NCI-H2196 (cell line): ENCODE data around the gene MC5R.
"Not testable (repeated sequence)": the region's sequence is repeated elsewhere in the genome, so short reads cannot be mapped to it uniquely, and the experiment has no call there.

Experiments used
- DNase-seq: peaks from one replicate; lab custom pipeline; 2025; ENCODE audit not compliant: unreplicated experiment; lab: John Stamatoyannopoulos, UW

MC5R gene

DNA sequence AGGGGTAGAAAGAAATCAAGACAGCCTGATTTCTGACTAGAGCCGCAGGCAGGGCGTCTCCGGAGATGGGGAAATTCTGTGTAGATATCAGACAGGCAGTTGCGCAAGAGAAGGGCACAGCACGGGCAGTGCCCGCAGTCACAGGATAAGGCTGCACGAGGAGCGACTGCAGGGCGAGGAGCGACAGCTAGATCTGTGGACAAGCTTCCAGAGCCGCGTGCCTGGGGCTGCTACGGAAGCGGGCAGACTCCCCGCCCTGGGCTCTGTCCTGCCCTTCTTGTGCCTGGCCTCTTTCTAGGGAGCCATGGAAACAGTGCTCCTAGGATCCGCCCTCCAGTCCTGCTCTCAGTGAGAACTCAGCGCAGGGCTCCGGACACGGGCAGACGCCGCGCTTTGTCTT is 12.6 kb downstream of the MC5R start:
- DNase-seq = no peak

DNA sequence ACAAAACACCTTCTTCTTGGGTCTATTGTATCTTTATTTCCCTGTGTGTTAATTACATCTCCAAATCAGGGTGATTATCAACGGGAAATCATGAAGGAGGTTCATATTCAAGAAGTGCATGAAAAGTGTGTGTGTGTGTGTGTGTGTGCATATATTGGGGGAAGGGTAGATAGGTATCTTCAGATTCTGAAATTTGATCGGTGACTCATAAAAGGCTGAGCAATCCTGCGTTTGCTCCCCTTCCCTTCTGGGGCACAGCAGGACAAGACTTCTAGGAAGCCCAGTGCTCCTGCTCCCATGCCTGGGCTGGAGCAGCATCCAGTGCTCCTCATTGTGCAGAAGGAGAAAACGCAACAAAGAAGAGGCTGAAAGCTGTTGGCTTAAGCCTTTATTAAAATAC is 25.8 kb downstream of the MC5R start:
- no peak for DNase-seq

DNA sequence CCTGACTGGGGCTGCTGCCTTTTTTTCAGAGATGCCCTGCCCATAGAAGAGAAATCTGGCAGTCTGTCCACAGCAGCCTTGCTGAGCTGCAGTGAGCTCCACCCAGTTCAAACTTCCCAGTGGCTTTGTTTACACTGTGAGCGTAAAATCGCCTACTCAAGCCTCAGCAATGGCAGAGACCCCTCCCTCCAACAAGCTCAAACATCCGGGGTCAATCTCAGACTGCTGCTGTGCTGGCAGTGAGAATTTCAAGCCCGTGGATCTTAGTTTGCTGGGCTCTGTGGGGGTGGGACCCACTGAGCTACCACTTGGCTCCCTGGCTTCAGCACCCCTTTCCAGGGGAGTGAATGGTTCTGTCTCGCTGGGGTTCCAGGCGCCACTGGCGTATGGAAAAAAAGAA is 38.9 kb downstream of the MC5R start:
- DNase-seq = not testable (repeated sequence)

DNA sequence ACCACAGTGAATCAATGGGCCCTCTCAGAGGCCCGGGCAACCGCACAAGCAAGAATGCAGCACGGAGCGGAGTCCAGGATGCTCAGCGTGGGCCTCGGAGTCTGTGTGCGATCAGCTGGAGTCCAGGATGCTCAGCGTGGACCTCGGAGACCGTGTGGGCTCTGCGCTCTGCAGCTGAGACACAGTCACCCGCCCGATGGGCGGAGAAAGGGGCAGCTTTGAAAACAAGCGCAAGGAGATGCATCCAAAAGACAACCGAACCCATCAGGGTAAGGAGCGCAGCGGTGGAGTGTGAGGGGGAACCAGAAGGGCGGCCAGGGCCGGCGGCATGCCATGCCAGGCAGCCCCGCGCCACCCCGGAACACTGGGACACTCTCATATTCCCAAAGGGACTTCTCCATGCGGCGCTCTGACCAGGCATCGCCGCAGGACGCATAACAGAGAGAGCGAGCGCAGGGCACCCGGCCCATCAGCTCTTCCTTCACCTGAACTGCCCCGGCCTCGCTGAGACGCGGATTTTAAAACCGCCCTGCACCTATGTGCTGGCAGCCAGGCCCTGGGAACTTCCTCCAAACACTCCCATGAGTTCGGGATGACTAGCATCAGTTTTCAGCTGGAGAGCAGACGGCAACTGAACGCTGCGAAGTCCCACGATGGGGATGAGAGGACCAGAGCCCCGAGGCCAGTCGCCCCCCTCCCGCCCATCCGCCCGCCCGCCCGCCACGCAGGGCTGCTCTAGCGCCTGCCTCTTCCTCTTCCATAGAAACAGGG is 44.7 kb downstream of the MC5R start:
- DNase-seq = no peak

GRCh38 chr18:13871701-13872100 is 47.8 kb downstream of the MC5R start:
- DNase-seq = no peak

DNA sequence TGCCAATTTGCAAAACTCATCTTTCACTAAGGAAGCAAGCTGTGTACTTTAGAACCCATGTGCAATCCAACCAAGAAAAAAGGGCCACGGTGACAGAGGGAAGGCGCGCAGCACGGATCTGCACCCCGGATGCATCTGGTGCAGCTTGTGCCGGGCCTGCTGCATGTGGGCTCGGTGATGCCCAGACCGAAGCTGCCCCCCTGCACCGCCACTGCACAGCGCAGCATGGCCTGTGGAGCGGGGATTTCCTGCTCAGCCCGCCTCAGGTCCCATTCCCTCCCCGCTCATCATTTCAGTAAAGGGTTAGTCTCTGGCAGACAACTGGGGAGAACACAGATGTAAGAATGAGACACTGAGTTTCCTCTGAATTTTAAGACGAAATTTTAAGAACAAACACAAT is 48.4 kb downstream of the MC5R start:
- DNase-seq = no peak

DNA sequence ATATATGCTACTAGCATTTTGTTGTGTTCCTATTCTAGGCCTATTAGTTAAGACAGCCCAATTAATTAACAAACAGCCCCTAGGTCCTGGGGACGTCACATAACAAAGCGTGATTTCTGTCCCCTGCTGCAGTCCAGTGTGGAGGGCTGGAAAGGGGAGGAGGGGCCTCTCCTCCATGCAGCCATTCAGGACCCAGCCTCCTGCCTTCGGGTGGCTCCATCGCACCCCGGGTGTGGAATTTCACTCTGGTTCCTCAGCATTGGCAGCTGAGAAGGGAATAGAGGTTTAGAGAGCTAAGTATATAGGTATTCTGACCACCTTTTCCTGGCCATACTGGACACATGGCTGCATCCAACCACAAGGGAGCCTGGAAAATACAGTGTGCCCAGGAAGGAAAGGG is 49.0 kb downstream of the MC5R start:
- DNase-seq = no peak

DNA sequence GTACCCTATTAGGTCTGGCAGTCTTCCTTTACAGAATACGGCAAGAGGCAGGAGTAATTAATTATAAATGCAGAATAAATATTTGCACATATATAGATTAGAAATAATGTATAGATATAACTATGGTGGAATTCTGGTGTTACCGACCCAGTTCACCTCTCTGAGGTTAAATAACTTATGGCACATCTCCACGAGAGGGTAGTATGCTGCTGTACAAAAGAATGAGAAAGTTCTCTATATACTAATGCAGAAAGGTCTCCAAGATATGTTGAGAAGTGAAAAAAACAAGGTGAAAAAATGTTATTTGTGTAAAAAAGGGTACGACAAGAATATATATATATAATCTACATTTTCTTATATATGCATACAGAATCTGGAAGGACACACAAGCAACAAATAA is 50.6 kb downstream of the MC5R start:
- DNase-seq = no peak
